Ascending aorta (tissue), 2 donors: Measurements from ENCODE around the gene RNF11. TPM values are rescaled to one million over a fixed set of nuclear protein-coding genes. Genes with fewer than 3 reads are reported as not detected.

Source experiments
- DNase-seq, 2 donors: peaks; one replicate each; pipeline ENCODE4 v3.0.0-alpha.2; 2019; ENCODE audit warnings: low spot score in 2 of 2
- H3K27ac ChIP-seq, 2 donors: fragments of 200-600 bp; sonication (generic); one replicate each; pipeline ENCODE4 v1.5.1; 2016 to 2017; ENCODE audit warnings: mild to moderate bottlenecking in 1 of 2
- H3K27me3 ChIP-seq: fragments of 200-600 bp; sonication (generic); one replicate; pipeline ENCODE4 v1.5.1; 2017
- H3K36me3 ChIP-seq, 2 donors: fragments of 200-600 bp; sonication (generic); one replicate each; pipeline ENCODE4 v1.5.1; 2016
- H3K4me1 ChIP-seq, 2 donors: fragments of 200-600 bp; sonication (generic); one replicate each; pipeline ENCODE4 v1.5.1; 2016 to 2017; ENCODE audit warnings: mild to moderate bottlenecking in 1 of 2
- H3K4me3 ChIP-seq, 2 donors: fragments of 200-600 bp; sonication (generic); one replicate each; pipeline ENCODE4 v1.5.1; 2016 to 2017; ENCODE audit warnings: mild to moderate bottlenecking in 1 of 2
- H3K9me3 ChIP-seq, 2 donors: fragments of 200-600 bp; sonication (generic); one replicate each; pipeline ENCODE4 v1.5.1; 2016
- intact Hi-C: fragments of 100-400 bp; cut with DNase I; formaldehyde crosslinking; loops from one replicate; pipeline ENCODE4 v1.15.1; 2023
- total RNA-seq: library from RNA; depleted of rRNA; stranded (reverse); fragments of >200 nt; gene quantifications from one replicate; pipeline ENCODE4 v1.1.0, GENCODE V29; 2016
- TF ChIP-seq, protein P1 (sequence below), 3 experiments: fragments of 200-600 bp in 2 of 3; fragments of 450-650 bp in 1 of 3; sonication (generic) in 2 of 3; IDR thresholded peaks; one replicate each; pipeline ENCODE4 v1.5.1; 2016 to 2019; ENCODE audit warnings: antibody characterized with exemption in 3 of 3, mild to moderate bottlenecking in 1 of 3, moderate library complexity in 1 of 3

RNF11 gene
- total RNA-seq, 1 donor from 2014 or later: 56.9 TPM

DNA sequence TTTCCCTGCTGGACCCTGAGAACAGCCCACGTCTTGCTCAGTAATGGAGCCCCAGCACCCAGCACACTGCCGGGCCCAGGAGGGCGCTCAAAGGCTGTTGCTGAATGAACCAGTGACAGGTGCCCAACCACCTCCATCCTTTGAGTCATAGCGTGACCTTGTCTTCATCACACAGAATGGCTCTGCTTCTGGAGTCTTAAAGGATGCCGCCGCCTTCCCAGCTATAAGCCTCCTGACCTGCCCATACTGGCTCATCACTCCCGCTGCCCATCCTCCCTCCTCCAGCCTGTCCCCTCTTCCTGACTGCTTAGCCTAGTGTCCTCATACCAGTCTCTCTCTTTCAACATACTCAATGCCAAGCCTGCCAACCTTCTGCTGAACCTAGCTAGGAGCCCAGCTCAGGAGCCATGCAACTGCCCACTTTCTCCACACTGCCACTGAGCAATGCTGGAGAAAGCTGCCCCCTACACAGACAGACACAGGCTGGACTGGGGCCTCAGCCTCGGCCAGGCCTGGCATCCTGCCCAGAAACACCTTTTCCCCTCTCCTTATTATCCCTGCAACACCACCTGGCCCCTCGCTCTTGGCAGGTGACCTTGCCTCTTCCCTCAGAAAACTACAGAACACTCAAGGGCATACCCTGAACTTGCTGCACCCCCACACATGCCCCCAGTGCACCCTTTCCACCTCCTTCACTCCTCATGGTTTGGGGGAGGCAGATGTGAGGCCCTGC, 80.2 kb downstream of the RNF11 start:
- no peaks in the 10 kb centered on the region for H3K9me3 ChIP-seq
- no peak overlapping the region for H3K4me3 ChIP-seq
- no peak overlapping the region for H3K27ac ChIP-seq
- peaks cover 2 to 3% of the 10 kb centered on the region in 2 donors for H3K4me1 ChIP-seq
- DNase-seq: no peak
- TF ChIP-seq, protein P1, sequence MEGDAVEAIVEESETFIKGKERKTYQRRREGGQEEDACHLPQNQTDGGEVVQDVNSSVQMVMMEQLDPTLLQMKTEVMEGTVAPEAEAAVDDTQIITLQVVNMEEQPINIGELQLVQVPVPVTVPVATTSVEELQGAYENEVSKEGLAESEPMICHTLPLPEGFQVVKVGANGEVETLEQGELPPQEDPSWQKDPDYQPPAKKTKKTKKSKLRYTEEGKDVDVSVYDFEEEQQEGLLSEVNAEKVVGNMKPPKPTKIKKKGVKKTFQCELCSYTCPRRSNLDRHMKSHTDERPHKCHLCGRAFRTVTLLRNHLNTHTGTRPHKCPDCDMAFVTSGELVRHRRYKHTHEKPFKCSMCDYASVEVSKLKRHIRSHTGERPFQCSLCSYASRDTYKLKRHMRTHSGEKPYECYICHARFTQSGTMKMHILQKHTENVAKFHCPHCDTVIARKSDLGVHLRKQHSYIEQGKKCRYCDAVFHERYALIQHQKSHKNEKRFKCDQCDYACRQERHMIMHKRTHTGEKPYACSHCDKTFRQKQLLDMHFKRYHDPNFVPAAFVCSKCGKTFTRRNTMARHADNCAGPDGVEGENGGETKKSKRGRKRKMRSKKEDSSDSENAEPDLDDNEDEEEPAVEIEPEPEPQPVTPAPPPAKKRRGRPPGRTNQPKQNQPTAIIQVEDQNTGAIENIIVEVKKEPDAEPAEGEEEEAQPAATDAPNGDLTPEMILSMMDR (IDR thresholded peaks at IDR 0.05): no peak
- intact Hi-C loops: no loop called here
- no peaks in the 10 kb centered on the region for H3K36me3 ChIP-seq
- no peaks in the 10 kb centered on the region for H3K27me3 ChIP-seq

DNA sequence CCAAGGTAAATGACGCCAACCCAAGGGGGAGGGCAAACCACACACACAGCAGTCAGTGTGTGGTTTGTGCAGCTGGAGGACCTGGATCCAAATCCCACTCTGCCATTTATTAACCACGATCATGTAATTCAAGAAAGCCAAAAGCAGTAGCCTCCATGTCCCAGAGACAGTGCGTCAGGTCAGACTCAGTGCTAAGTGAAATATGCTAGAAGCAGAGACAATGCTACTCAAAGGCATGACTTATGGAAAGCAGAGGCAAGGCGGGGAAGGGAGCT, 80.7 kb downstream of the RNF11 start:
- TF ChIP-seq, protein P1 (IDR thresholded peaks at IDR 0.05): no peak
- H3K4me1 ChIP-seq: peaks cover 2 to 3% of the 10 kb centered on the region in 2 donors
- H3K4me3 ChIP-seq: no peak overlapping the region
- intact Hi-C loops: no loop called here
- no peaks in the 10 kb centered on the region for H3K27me3 ChIP-seq
- DNase-seq: no peak
- no peak overlapping the region for H3K27ac ChIP-seq
- no peaks in the 10 kb centered on the region for H3K9me3 ChIP-seq
- H3K36me3 ChIP-seq: no peaks in the 10 kb centered on the region

DNA sequence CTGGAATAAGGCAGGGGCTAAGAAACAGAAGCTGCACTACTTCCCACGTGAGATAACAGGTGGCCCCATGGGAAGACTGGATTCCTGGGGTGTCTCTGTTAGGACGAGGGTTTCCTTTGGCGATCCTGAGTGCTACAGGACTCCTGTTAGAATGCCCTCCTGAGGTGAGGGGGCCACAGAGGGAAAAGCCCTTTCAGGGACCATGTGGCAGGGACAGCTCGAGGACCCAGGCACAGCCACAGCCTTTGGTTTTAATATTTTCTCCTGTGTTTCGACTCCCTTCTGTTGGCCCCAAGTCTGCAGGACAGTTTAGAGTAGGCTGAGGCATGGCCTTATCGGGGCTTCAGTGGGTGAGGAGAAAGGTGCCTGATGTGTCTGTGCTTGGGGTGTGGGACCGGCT, 81.7 kb downstream of the RNF11 start:
- no peak for DNase-seq
- Histone ChIP-seq H3K9me3 (no peaks in the 10 kb centered on the region), H3K4me1 (peaks cover 2 to 3% of the 10 kb centered on the region in 2 donors), H3K27me3 (no peaks in the 10 kb centered on the region), H3K4me3 (no peak overlapping the region), H3K36me3 (no peaks in the 10 kb centered on the region), H3K27ac (no peak overlapping the region)
- intact Hi-C loops: no loop called here
- TF ChIP-seq, protein P1 (IDR thresholded peaks at IDR 0.05): no peak

DNA sequence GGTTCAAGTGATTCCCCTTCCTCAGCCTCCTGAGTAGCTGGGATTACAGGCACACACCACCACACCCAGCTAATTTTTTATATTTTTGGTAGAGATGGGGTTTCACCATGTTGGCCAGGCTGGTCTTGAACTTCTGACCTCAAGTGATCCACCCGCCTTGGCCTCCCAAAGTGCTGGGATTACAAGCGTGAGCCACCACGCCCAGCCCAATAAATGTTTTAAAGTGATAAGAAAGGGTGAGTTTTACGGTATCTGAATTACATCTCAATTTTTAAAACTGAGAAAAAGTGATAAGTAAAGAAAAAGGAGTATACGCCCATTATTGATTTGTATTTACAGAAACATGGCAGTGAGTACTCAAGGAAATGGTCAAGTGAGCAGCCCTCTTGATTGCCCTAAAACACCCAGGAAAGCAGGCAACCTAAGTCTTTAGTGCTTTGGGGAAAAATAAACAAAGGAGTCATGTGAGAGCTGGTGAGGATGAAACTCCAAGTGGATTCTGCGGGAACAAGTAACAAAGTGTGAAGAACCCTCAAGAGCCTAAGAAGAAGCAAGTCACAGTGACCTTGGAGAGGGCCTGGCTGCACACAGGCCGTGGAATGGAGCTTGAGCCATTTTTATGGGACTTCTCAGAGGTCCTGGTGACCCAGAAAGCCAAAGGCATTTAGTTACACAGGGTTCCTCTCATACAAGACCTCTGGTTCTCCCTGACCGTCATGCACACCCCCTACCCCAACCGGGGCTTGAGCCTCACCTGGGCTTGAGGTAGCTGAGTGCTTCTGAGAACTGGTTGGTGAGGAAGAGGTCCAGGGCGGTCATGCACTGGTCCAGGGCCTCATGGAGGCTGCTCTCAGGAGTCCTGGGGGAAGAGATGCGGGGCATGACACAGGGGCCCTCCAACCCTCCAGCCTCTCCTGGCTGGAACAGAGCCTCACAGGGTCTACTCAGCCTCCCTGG, 85.2 kb downstream of the RNF11 start:
- H3K27me3 ChIP-seq: no peaks in the 10 kb centered on the region
- H3K4me3 ChIP-seq: no peak overlapping the region
- H3K4me1 ChIP-seq: no peaks in the 10 kb centered on the region
- no peaks in the 10 kb centered on the region for H3K9me3 ChIP-seq
- H3K27ac ChIP-seq: no peak overlapping the region
- intact Hi-C loops: no loop called here
- DNase-seq: no peak
- H3K36me3 ChIP-seq: no peaks in the 10 kb centered on the region
- TF ChIP-seq, protein P1 (IDR thresholded peaks at IDR 0.05): no peak

DNA sequence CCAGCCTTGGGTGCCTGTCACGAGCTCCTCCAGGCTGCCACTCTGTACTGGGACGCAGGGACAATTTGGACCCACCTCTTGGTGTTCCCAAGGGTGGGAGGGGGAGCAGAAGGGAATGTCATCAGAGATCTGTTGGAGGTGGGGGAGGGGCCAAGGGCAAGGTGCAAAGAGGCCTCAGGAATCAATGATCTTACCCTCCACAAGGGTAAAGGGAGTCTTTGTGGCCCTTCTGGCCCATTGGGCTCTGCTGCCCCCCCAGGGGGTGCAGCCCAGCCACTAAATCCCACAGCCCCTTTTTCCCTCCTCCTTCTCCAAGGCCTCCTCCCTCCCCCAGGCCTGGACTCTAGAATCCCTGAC, 85.8 kb downstream of the RNF11 start:
- no peak overlapping the region for H3K4me3 ChIP-seq

More for the DNA sequence above, 85.8 kb downstream of the RNF11 start:
- Histone ChIP-seq H3K9me3 (no peaks in the 10 kb centered on the region), H3K27ac (no peak overlapping the region), H3K4me1 (no peaks in the 10 kb centered on the region), H3K36me3 (no peaks in the 10 kb centered on the region), H3K27me3 (no peaks in the 10 kb centered on the region)
- DNase-seq: no peak
- intact Hi-C loops: no loop called here
- TF ChIP-seq, protein P1 (IDR thresholded peaks at IDR 0.05): no peak
